H1 (cell line): Measurements from ENCODE around the gene EPHA3. TPM values are rescaled to one million over a fixed set of nuclear protein-coding genes. Genes with fewer than 3 reads are reported as not detected.
A peak's percentile ranks its signal among the peaks of the same experiment; 100 is the strongest.

Experiments
- BACH1 ChIP-seq: IDR thresholded peaks from 2 replicates; pipeline ENCODE4 v1.6.1; 2012; ENCODE audit warnings: low read length, improper control_type of control experiment
- CHD2 ChIP-seq: IDR thresholded peaks from 2 replicates; pipeline ENCODE4 v1.6.1; 2012; ENCODE audit warnings: low read length, improper control_type of control experiment
- HDAC2 ChIP-seq, 2 experiments: fragments of 300-600 bp in 1 of 2; sonication (generic) in 1 of 2; IDR thresholded peaks; 2 replicates each; pipeline ENCODE4 v1.6.1; 2011 to 2012; ENCODE audit warnings: low read depth in 2 of 2, low read length in 2 of 2, mild to moderate bottlenecking in 2 of 2, moderate library complexity in 2 of 2, borderline replicate concordance in 1 of 2, inconsistent platforms in 1 of 2
- PHF8 ChIP-seq: fragments of 200-600 bp; sonication (generic); conservative IDR thresholded peaks from 2 replicates; pipeline ENCODE4 v1.7.1; 2012; ENCODE audit warnings: low read depth, mild to moderate bottlenecking, inconsistent platforms, low read length, moderate library complexity
- POLR2AphosphoS5 ChIP-seq: IDR thresholded peaks from 2 replicates; pipeline ENCODE4 v1.6.1; 2011; ENCODE audit warnings: low read depth, low read length
- SP2 ChIP-seq: IDR thresholded peaks from 2 replicates; pipeline ENCODE4 v1.6.1; 2012; ENCODE audit warnings: mild to moderate bottlenecking, low read length, inconsistent platforms
- SUZ12 ChIP-seq: fragments of 200-600 bp; sonication (generic); IDR thresholded peaks from 2 replicates; pipeline ENCODE4 v1.6.1; 2012; ENCODE audit warnings: mild to moderate bottlenecking, inconsistent platforms, low read length, moderate library complexity, mixed read lengths
- polyA plus RNA-seq, 7 experiments: library from polyadenylated mRNA; depleted of rRNA in 3 of 7; stranded (reverse) in 5 of 7; unstranded in 2 of 7; fragments of >200 nt in 5 of 7; fragments of 200-250 nt in 2 of 7; gene quantifications; 1 replicate in 5 of 7; 2 replicates in 1 of 7; 4 replicates in 1 of 7; pipeline versions ENCODE4 v1.2.1 to v1.2.3, GENCODE V29; 2011 to 2013; ENCODE audit warnings: missing spikeins in 2 of 7, mixed read lengths in 2 of 7
- total RNA-seq: library from RNA; stranded (reverse); fragmentation: NEBNext Ultra II Directional; extraction: Animal tissue kit (Norgen Biotek cat#: 25700); gene quantifications from 2 replicates; pipeline ENCODE4 v1.2.1, GENCODE V29; 2021
- TF ChIP-seq, protein P1 (sequence below): fragments of 300-600 bp; sonication (generic); IDR thresholded peaks from 2 replicates; pipeline ENCODE4 v1.7.1; 2012; ENCODE audit warnings: low read length, moderate library complexity, mild to moderate bottlenecking, inconsistent platforms; ENCODE audit not compliant: insufficient replicate concordance
- TF ChIP-seq, protein P2 (sequence below): IDR thresholded peaks from 2 replicates; pipeline ENCODE4 v1.6.1; 2011; ENCODE audit warnings: low read length, improper control_type of control experiment
- TF ChIP-seq, protein P3 (sequence below): IDR thresholded peaks from 2 replicates; pipeline ENCODE4 v1.6.1; 2011; ENCODE audit warnings: low read depth, mild to moderate bottlenecking, low read length; ENCODE audit not compliant: insufficient read depth

EPHA3 gene
- total and polyA plus RNA-seq, 2 of the 8 experiments (the other 6 are each of a cell fraction or from before 2014, with no cell fraction given): 0.09 to 0.22 TPM

DNA sequence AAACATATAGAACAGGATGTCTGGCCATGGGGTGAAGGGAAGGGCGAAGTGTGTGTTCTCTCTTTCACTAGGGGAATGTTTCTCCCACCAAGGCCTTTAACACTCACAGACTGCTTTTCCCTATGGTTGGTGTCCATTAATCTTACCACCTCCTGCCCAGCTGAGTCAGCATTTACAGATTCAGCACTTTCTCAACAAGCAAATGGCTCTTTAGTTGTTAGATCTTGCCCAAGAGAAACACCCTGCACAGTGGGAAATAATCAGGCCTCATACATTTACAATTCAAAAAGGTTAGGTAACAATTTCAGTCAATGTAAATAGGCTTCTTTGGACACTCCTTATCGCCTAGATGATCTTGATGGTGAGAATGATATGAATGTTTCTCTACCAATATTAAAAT lies 418.2 kb downstream of the EPHA3 start (continued):
- TF ChIP-seq, protein P1, sequence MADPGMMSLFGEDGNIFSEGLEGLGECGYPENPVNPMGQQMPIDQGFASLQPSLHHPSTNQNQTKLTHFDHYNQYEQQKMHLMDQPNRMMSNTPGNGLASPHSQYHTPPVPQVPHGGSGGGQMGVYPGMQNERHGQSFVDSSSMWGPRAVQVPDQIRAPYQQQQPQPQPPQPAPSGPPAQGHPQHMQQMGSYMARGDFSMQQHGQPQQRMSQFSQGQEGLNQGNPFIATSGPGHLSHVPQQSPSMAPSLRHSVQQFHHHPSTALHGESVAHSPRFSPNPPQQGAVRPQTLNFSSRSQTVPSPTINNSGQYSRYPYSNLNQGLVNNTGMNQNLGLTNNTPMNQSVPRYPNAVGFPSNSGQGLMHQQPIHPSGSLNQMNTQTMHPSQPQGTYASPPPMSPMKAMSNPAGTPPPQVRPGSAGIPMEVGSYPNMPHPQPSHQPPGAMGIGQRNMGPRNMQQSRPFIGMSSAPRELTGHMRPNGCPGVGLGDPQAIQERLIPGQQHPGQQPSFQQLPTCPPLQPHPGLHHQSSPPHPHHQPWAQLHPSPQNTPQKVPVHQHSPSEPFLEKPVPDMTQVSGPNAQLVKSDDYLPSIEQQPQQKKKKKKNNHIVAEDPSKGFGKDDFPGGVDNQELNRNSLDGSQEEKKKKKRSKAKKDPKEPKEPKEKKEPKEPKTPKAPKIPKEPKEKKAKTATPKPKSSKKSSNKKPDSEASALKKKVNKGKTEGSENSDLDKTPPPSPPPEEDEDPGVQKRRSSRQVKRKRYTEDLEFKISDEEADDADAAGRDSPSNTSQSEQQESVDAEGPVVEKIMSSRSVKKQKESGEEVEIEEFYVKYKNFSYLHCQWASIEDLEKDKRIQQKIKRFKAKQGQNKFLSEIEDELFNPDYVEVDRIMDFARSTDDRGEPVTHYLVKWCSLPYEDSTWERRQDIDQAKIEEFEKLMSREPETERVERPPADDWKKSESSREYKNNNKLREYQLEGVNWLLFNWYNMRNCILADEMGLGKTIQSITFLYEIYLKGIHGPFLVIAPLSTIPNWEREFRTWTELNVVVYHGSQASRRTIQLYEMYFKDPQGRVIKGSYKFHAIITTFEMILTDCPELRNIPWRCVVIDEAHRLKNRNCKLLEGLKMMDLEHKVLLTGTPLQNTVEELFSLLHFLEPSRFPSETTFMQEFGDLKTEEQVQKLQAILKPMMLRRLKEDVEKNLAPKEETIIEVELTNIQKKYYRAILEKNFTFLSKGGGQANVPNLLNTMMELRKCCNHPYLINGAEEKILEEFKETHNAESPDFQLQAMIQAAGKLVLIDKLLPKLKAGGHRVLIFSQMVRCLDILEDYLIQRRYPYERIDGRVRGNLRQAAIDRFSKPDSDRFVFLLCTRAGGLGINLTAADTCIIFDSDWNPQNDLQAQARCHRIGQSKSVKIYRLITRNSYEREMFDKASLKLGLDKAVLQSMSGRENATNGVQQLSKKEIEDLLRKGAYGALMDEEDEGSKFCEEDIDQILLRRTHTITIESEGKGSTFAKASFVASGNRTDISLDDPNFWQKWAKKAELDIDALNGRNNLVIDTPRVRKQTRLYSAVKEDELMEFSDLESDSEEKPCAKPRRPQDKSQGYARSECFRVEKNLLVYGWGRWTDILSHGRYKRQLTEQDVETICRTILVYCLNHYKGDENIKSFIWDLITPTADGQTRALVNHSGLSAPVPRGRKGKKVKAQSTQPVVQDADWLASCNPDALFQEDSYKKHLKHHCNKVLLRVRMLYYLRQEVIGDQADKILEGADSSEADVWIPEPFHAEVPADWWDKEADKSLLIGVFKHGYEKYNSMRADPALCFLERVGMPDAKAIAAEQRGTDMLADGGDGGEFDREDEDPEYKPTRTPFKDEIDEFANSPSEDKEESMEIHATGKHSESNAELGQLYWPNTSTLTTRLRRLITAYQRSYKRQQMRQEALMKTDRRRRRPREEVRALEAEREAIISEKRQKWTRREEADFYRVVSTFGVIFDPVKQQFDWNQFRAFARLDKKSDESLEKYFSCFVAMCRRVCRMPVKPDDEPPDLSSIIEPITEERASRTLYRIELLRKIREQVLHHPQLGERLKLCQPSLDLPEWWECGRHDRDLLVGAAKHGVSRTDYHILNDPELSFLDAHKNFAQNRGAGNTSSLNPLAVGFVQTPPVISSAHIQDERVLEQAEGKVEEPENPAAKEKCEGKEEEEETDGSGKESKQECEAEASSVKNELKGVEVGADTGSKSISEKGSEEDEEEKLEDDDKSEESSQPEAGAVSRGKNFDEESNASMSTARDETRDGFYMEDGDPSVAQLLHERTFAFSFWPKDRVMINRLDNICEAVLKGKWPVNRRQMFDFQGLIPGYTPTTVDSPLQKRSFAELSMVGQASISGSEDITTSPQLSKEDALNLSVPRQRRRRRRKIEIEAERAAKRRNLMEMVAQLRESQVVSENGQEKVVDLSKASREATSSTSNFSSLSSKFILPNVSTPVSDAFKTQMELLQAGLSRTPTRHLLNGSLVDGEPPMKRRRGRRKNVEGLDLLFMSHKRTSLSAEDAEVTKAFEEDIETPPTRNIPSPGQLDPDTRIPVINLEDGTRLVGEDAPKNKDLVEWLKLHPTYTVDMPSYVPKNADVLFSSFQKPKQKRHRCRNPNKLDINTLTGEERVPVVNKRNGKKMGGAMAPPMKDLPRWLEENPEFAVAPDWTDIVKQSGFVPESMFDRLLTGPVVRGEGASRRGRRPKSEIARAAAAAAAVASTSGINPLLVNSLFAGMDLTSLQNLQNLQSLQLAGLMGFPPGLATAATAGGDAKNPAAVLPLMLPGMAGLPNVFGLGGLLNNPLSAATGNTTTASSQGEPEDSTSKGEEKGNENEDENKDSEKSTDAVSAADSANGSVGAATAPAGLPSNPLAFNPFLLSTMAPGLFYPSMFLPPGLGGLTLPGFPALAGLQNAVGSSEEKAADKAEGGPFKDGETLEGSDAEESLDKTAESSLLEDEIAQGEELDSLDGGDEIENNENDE: no peak
- TF ChIP-seq, protein P2, sequence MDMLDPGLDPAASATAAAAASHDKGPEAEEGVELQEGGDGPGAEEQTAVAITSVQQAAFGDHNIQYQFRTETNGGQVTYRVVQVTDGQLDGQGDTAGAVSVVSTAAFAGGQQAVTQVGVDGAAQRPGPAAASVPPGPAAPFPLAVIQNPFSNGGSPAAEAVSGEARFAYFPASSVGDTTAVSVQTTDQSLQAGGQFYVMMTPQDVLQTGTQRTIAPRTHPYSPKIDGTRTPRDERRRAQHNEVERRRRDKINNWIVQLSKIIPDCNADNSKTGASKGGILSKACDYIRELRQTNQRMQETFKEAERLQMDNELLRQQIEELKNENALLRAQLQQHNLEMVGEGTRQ: no peak
- TF ChIP-seq PHF8 (no peak), SP2 (no peak), POLR2AphosphoS5 (no peak), CHD2 (no peak), SUZ12 (no peak), HDAC2 (IDR thresholded peaks at IDR 0.05; ENCODE audit: borderline replicate concordance in 1 of 2, low read depth in 2 of 2, low read length in 2 of 2) (no peak), BACH1 (peak; percentile 50; the same call in 1 of the 2 replicates)
- TF ChIP-seq, protein P3, sequence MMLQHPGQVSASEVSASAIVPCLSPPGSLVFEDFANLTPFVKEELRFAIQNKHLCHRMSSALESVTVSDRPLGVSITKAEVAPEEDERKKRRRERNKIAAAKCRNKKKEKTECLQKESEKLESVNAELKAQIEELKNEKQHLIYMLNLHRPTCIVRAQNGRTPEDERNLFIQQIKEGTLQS: no peak
